ENCODE measurements around the gene ACOT13. TPM values are rescaled to one million over a fixed set of nuclear protein-coding genes. Genes with fewer than 3 reads are reported as not detected.
"Not testable (repeated sequence)": the region's sequence is repeated elsewhere in the genome, so short reads cannot be mapped to it uniquely, and the experiment has no call there.

ACOT13 gene
- polyA plus RNA-seq, 3 donors, result 1.7 to 20.1 (median 14.5) TPM

GRCh38 chr6:24731456-24732134 lies 64.7 kb downstream of the ACOT13 start:
- DNase-seq; H2AFZ ChIP-seq (ENCODE audit: insufficient read depth, low read depth, low read length, poor library complexity, severe bottlenecking); H3K27ac ChIP-seq (ENCODE audit: low read depth in 1 of 2, low read length in 2 of 2); H3K4me3 Mint-ChIP-seq; H3K27me3 ChIP-seq (ENCODE audit: control insufficient read depth in 2 of 2, insufficient read depth in 2 of 2, low read length in 2 of 2); H3K36me3 ChIP-seq (replicated peaks in 1 of 2; ENCODE audit: control insufficient read depth in 1 of 2, insufficient read depth in 2 of 2, low read length in 2 of 2); H3K36me3 Mint-ChIP-seq; H3K27me3 Mint-ChIP-seq (ENCODE audit: low read depth in 3 of 3); intact Hi-C loops (cut with micrococcal nuclease); H3K79me2 ChIP-seq (ENCODE audit: insufficient read depth, low read length); H3K4me1 ChIP-seq (ENCODE audit: control insufficient read depth in 1 of 2, insufficient read depth in 2 of 2, low read length in 2 of 2); H3K4me3 ChIP-seq (replicated peaks in 1 of 3; ENCODE audit: low read depth in 2 of 3, low read length in 3 of 3); H3K9ac ChIP-seq (ENCODE audit: insufficient read depth, low read length, poor library complexity, severe bottlenecking); H3K4me1 Mint-ChIP-seq; H3K4me2 ChIP-seq (replicated peaks; ENCODE audit: extremely low read depth, low read length, poor library complexity, severe bottlenecking); H3K27ac Mint-ChIP-seq; H4K20me1 ChIP-seq (ENCODE audit: insufficient read depth, low read length): not testable (repeated sequence)
- H3K9me3 Mint-ChIP-seq, result peaks cover 16 to 31% (median 21%) of the 10 kb centered on the region in 7 donors
- H3K9me3 ChIP-seq (replicated peaks in 1 of 2; ENCODE audit: control insufficient read depth in 1 of 2, insufficient read depth in 1 of 2, low read length in 2 of 2), result peaks cover 19 to 20% of the 10 kb centered on the region in 2 donors
- WGBS (ENCODE audit: insufficient coverage), result 99% methylated on average over 5 of the region's 6 CpGs

- peaks cover 19 to 20% of the 10 kb centered on the region in 2 donors for H3K9me3 ChIP-seq (replicated peaks in 1 of 2; ENCODE audit: control insufficient read depth in 1 of 2, insufficient read depth in 1 of 2, low read length in 2 of 2)
- H3K4me1 Mint-ChIP-seq, result peaks cover 6% of the 10 kb centered on the region
- H3K27ac Mint-ChIP-seq, result peak overlapping the region in 1 of 7 donors; percentile 41
- no peak for DNase-seq
- no peak overlapping the region for H3K9ac ChIP-seq (ENCODE audit: insufficient read depth, low read length, poor library complexity, severe bottlenecking)
- H4K20me1 ChIP-seq (ENCODE audit: insufficient read depth, low read length), result no peaks in the 10 kb centered on the region
- no peak overlapping the region for H2AFZ ChIP-seq (ENCODE audit: insufficient read depth, low read depth, low read length, poor library complexity, severe bottlenecking)
- peaks cover 0 to 4% of the 10 kb centered on the region in 2 donors for H3K36me3 ChIP-seq (replicated peaks in 1 of 2; ENCODE audit: control insufficient read depth in 1 of 2, insufficient read depth in 2 of 2, low read length in 2 of 2)
- intact Hi-C loops (cut with micrococcal nuclease), result no loop called here
- H3K4me2 ChIP-seq (replicated peaks; ENCODE audit: extremely low read depth, low read length, poor library complexity, severe bottlenecking), result no peak overlapping the region
- peaks cover 16 to 31% (median 21%) of the 10 kb centered on the region in 7 donors for H3K9me3 Mint-ChIP-seq
- H3K36me3 Mint-ChIP-seq, result no peaks in the 10 kb centered on the region
- H3K27me3 ChIP-seq (ENCODE audit: control insufficient read depth in 2 of 2, insufficient read depth in 2 of 2, low read length in 2 of 2), result no peaks in the 10 kb centered on the region
- H3K79me2 ChIP-seq (ENCODE audit: insufficient read depth, low read length), result no peaks in the 10 kb centered on the region
- H3K4me3 ChIP-seq (replicated peaks in 1 of 3; ENCODE audit: low read depth in 2 of 3, low read length in 3 of 3), result no peak overlapping the region
- peaks cover 6% of the 10 kb centered on the region in 2 donors for H3K4me1 ChIP-seq (ENCODE audit: control insufficient read depth in 1 of 2, insufficient read depth in 2 of 2, low read length in 2 of 2)
- H3K27ac ChIP-seq (ENCODE audit: low read depth in 1 of 2, low read length in 2 of 2), result no peak overlapping the region
- H3K4me3 Mint-ChIP-seq, result no peak overlapping the region
- peaks cover 1 to 9% (median 2%) of the 10 kb centered on the region in 3 donors for H3K27me3 Mint-ChIP-seq (ENCODE audit: low read depth in 3 of 3)
- WGBS (ENCODE audit: insufficient coverage), result 88% methylated on average over 1 of the region's 1 CpG
- TF ChIP-seq CTCF (IDR thresholded peaks at IDR 0.05), result no peak
Observed at GRCh38 chr6:24734166-24734565, 67.3 kb downstream of the ACOT13 start.

- H3K4me1 ChIP-seq (ENCODE audit: control insufficient read depth in 1 of 2, insufficient read depth in 2 of 2, low read length in 2 of 2); H3K27ac ChIP-seq (ENCODE audit: low read depth in 1 of 2, low read length in 2 of 2); H3K9ac ChIP-seq (ENCODE audit: insufficient read depth, low read length, poor library complexity, severe bottlenecking); H2AFZ ChIP-seq (ENCODE audit: insufficient read depth, low read depth, low read length, poor library complexity, severe bottlenecking); intact Hi-C loops (cut with micrococcal nuclease); H3K36me3 ChIP-seq (replicated peaks in 1 of 2; ENCODE audit: control insufficient read depth in 1 of 2, insufficient read depth in 2 of 2, low read length in 2 of 2); H3K4me1 Mint-ChIP-seq; H3K79me2 ChIP-seq (ENCODE audit: insufficient read depth, low read length); H3K4me2 ChIP-seq (replicated peaks; ENCODE audit: extremely low read depth, low read length, poor library complexity, severe bottlenecking); H3K27me3 ChIP-seq (ENCODE audit: control insufficient read depth in 2 of 2, insufficient read depth in 2 of 2, low read length in 2 of 2); H3K4me3 Mint-ChIP-seq; H3K27me3 Mint-ChIP-seq (ENCODE audit: low read depth in 3 of 3); H4K20me1 ChIP-seq (ENCODE audit: insufficient read depth, low read length); H3K4me3 ChIP-seq (replicated peaks in 1 of 3; ENCODE audit: low read depth in 2 of 3, low read length in 3 of 3); DNase-seq; H3K36me3 Mint-ChIP-seq: not testable (repeated sequence)
- H3K9me3 ChIP-seq (replicated peaks in 1 of 2; ENCODE audit: control insufficient read depth in 1 of 2, insufficient read depth in 1 of 2, low read length in 2 of 2), result peaks cover 19 to 20% of the 10 kb centered on the region in 2 donors
- peak overlapping the region in 1 of 7 donors; percentile 41 for H3K27ac Mint-ChIP-seq
- WGBS (ENCODE audit: insufficient coverage), result 94% methylated on average over 2 of the region's 4 CpGs
- H3K9me3 Mint-ChIP-seq, result peaks cover 16 to 31% (median 21%) of the 10 kb centered on the region in 7 donors
Observed at GRCh38 chr6:24734710-24735109, 67.8 kb downstream of the ACOT13 start.

Data from CD14-positive monocyte (primary cell).